ENCODE data around the gene AMY1C. TPM values are rescaled to one million over a fixed set of nuclear protein-coding genes. Genes with fewer than 3 reads are reported as not detected.

The AMY1C gene
- total RNA-seq, 2 experiments from 2014 or later = not detected

Other genes with a start within 250 kb of the AMY1C start
- 10 to 100 TPM; 17.8 to 18.0 TPM for gene RNPC3, start 224.2 kb upstream of the AMY1C start, total RNA-seq
- gene AMY2B, start 178.3 kb upstream of the AMY1C start, total RNA-seq = 1 to 10 TPM; 4.6 to 5.3 TPM
- gene AMY2A, start 132.5 kb upstream of the AMY1C start, total RNA-seq = not detected
- not detected for gene AMY1A, start 94.1 kb upstream of the AMY1C start, total RNA-seq
- not detected for gene AMY1B, start 53.7 kb upstream of the AMY1C start, total RNA-seq

All from activated naive CD8-positive, alpha-beta T cell treated with anti-CD3 and anti-CD28 coated beads for 36 hours (primary cell).